Panc1 (cell line): ENCODE results near the gene CREM.

Experiments
- CTCF ChIP-seq: fragments of 450-650 bp; IDR thresholded peaks from 2 replicates; pipeline ENCODE4 v1.5.1; 2017; ENCODE audit warnings: mild to moderate bottlenecking
- POLR2AphosphoS5 ChIP-seq: IDR thresholded peaks from 2 replicates; pipeline ENCODE4 v1.6.1; 2012; ENCODE audit warnings: mild to moderate bottlenecking, low read depth, low read length, moderate library complexity
- REST ChIP-seq, 2 experiments: IDR thresholded peaks; 2 replicates each; pipeline ENCODE4 v1.6.1; 2011 to 2012; ENCODE audit warnings: low read depth in 2 of 2, control low read depth in 1 of 2, low read length in 1 of 2, mild to moderate bottlenecking in 1 of 2, moderate library complexity in 1 of 2; ENCODE audit not compliant: insufficient read depth in 1 of 2
- TCF7L2 ChIP-seq: IDR thresholded peaks from 2 replicates; pipeline ENCODE4 v1.6.1; 2011; ENCODE audit warnings: mild to moderate bottlenecking, low read depth, low read length, inconsistent platforms

GRCh38 chr10:35178331-35178730 lies 51.7 kb downstream of the CREM start:
- TF ChIP-seq REST (IDR thresholded peaks at IDR 0.05; ENCODE audit: insufficient read depth in 1 of 2, low read depth in 2 of 2, low read length in 1 of 2): no peak
- no peak for TF ChIP-seq CTCF
- TF ChIP-seq TCF7L2: no peak
- TF ChIP-seq POLR2AphosphoS5: no peak
